Ishikawa (cell line): ENCODE measurements around the gene NOVA1.

Experiments
- CEBPB ChIP-seq: IDR thresholded peaks from 2 replicates; pipeline ENCODE4 v1.6.1; 2012
- CREB1 ChIP-seq: IDR thresholded peaks from 2 replicates; pipeline ENCODE4 v1.6.1; 2012; ENCODE audit warnings: low read depth
- EGR1 ChIP-seq: IDR thresholded peaks from 2 replicates; pipeline ENCODE4 v1.6.1; 2012
- EP300 ChIP-seq: IDR thresholded peaks from 2 replicates; pipeline ENCODE4 v1.6.1; 2012; ENCODE audit warnings: borderline replicate concordance
- FOXM1 ChIP-seq: IDR thresholded peaks from 2 replicates; pipeline ENCODE4 v1.6.1; 2012; ENCODE audit warnings: low read depth, borderline replicate concordance
- NFIC ChIP-seq: IDR thresholded peaks from 2 replicates; pipeline ENCODE4 v1.6.1; 2012
- RAD21 ChIP-seq: IDR thresholded peaks from 2 replicates; pipeline ENCODE4 v1.6.1; 2012; ENCODE audit warnings: low read depth
- TAF1 ChIP-seq: IDR thresholded peaks from 2 replicates; pipeline ENCODE4 v1.6.1; 2012; ENCODE audit warnings: low read depth, mild to moderate bottlenecking
- TCF12 ChIP-seq: IDR thresholded peaks from 2 replicates; pipeline ENCODE4 v1.6.1; 2012; ENCODE audit warnings: low read depth
- TEAD4 ChIP-seq: IDR thresholded peaks from 2 replicates; pipeline ENCODE4 v1.6.1; 2012
- YY1 ChIP-seq: IDR thresholded peaks from 2 replicates; pipeline ENCODE4 v1.6.1; 2012; ENCODE audit warnings: low read depth
- ZBTB7A ChIP-seq: IDR thresholded peaks from 2 replicates; pipeline ENCODE4 v1.6.1; 2012; ENCODE audit warnings: low read depth
- TF ChIP-seq, protein P1 (sequence below): IDR thresholded peaks from 2 replicates; pipeline ENCODE4 v1.6.1; 2012; ENCODE audit warnings: low read depth, mild to moderate bottlenecking
- TF ChIP-seq, protein P2 (sequence below): IDR thresholded peaks from 2 replicates; pipeline ENCODE4 v1.6.1; 2012
- TF ChIP-seq, protein P3 (sequence below): IDR thresholded peaks from 2 replicates; pipeline ENCODE4 v1.6.1; 2012

Gene NOVA1

DNA sequence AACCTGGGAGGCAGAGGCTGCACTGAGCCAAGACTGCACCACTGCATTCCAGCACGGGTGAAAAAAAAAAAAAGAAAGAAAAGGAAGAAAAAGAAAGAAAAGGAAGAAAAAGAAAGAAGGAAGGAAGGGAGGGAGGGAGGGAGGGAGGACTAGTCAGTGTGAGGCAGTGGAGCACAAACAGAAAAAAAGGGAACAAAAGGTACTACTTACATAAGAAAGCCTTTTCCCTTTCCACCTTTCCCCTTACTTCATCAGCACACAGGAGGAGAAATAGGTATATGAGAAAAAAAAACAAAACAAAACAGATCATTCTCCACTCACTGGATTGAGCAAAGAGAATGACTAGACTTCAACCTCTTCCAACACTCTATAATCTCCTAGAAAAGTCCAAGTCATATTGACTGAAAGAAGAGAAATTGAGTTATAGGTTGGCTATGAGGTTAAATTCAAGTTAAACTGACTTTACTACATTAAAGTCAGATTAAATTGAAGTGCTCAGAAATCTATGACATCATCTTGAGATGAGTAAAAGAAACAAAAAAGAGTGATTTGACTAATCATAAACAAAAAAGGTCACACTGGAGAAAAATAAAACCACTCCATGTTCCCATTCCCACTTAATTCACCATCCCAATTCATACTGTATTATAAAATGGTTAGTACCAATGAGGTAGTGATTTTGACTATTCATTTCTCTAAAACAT is 43.6 kb downstream of the NOVA1 start:
- no peak for TF ChIP-seq TCF12
- no peak for TF ChIP-seq YY1
- TF ChIP-seq, protein P1, sequence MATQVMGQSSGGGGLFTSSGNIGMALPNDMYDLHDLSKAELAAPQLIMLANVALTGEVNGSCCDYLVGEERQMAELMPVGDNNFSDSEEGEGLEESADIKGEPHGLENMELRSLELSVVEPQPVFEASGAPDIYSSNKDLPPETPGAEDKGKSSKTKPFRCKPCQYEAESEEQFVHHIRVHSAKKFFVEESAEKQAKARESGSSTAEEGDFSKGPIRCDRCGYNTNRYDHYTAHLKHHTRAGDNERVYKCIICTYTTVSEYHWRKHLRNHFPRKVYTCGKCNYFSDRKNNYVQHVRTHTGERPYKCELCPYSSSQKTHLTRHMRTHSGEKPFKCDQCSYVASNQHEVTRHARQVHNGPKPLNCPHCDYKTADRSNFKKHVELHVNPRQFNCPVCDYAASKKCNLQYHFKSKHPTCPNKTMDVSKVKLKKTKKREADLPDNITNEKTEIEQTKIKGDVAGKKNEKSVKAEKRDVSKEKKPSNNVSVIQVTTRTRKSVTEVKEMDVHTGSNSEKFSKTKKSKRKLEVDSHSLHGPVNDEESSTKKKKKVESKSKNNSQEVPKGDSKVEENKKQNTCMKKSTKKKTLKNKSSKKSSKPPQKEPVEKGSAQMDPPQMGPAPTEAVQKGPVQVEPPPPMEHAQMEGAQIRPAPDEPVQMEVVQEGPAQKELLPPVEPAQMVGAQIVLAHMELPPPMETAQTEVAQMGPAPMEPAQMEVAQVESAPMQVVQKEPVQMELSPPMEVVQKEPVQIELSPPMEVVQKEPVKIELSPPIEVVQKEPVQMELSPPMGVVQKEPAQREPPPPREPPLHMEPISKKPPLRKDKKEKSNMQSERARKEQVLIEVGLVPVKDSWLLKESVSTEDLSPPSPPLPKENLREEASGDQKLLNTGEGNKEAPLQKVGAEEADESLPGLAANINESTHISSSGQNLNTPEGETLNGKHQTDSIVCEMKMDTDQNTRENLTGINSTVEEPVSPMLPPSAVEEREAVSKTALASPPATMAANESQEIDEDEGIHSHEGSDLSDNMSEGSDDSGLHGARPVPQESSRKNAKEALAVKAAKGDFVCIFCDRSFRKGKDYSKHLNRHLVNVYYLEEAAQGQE: no peak
- TF ChIP-seq RAD21: no peak
- no peak for TF ChIP-seq EGR1
- TF ChIP-seq, protein P2, sequence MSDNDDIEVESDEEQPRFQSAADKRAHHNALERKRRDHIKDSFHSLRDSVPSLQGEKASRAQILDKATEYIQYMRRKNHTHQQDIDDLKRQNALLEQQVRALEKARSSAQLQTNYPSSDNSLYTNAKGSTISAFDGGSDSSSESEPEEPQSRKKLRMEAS: no peak
- TF ChIP-seq, protein P3, sequence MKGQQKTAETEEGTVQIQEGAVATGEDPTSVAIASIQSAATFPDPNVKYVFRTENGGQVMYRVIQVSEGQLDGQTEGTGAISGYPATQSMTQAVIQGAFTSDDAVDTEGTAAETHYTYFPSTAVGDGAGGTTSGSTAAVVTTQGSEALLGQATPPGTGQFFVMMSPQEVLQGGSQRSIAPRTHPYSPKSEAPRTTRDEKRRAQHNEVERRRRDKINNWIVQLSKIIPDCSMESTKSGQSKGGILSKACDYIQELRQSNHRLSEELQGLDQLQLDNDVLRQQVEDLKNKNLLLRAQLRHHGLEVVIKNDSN: no peak
- TF ChIP-seq CREB1: no peak
- TF ChIP-seq TEAD4: no peak
- TF ChIP-seq EP300: no peak
- TF ChIP-seq TAF1: no peak
- TF ChIP-seq CEBPB: no peak
- no peak for TF ChIP-seq NFIC
- TF ChIP-seq FOXM1: no peak
- TF ChIP-seq ZBTB7A: no peak

DNA sequence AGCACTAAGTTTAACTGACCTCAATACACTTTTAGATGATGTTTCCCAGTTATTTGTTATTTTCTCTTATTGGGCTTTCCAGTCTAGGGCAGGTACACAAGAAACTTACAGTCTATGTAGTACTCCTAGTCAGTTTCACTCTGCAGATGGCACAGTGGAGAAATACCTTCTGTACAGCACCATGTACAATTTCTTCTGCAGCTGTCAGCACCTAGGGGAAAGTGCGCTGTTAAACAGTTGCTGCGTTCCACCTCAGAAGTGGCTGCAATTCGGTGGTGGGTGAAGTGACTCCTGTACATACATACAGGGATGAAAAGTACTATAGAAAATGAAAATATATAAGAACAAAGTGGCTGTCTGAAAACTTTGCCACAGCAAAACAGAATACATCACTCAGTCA is 48.3 kb downstream of the NOVA1 start:
- TF ChIP-seq EGR1: no peak
- TF ChIP-seq CEBPB: no peak
- TF ChIP-seq, protein P1: no peak
- TF ChIP-seq TAF1: no peak
- TF ChIP-seq FOXM1: no peak

- TF ChIP-seq, protein P1: no peak
- TF ChIP-seq TEAD4 (no peak), FOXM1 (no peak), TAF1 (no peak), TCF12 (no peak), YY1 (no peak), EP300 (no peak), CREB1 (no peak), EGR1 (no peak), CEBPB (no peak), RAD21 (no peak), ZBTB7A (no peak), NFIC (no peak)
- TF ChIP-seq, protein P3: no peak
- TF ChIP-seq, protein P2: no peak
Measured at GRCh38 chr14:26548406-26548805, 49.4 kb downstream of the NOVA1 start.

- TF ChIP-seq, protein P1: no peak
- TF ChIP-seq FOXM1 (no peak), YY1 (no peak), TCF12 (no peak), ZBTB7A (no peak), EGR1 (no peak)
Measured at GRCh38 chr14:26538176-26538575, 59.7 kb downstream of the NOVA1 start.
